CMK (cell line): Measurements from ENCODE around the gene LSM4.
"Not testable (repeated sequence)": the region's sequence is repeated elsewhere in the genome, so short reads cannot be mapped to it uniquely, and the experiment has no call there.

Source experiments
- DNase-seq: peaks from one replicate; pipeline ENCODE4 v3.0.0-alpha.2; 2010; ENCODE audit warnings: low read depth

Gene LSM4

GRCh38 chr19:18340990-18341868 is 18.4 kb upstream of the LSM4 start:
- no peak for DNase-seq

DNA sequence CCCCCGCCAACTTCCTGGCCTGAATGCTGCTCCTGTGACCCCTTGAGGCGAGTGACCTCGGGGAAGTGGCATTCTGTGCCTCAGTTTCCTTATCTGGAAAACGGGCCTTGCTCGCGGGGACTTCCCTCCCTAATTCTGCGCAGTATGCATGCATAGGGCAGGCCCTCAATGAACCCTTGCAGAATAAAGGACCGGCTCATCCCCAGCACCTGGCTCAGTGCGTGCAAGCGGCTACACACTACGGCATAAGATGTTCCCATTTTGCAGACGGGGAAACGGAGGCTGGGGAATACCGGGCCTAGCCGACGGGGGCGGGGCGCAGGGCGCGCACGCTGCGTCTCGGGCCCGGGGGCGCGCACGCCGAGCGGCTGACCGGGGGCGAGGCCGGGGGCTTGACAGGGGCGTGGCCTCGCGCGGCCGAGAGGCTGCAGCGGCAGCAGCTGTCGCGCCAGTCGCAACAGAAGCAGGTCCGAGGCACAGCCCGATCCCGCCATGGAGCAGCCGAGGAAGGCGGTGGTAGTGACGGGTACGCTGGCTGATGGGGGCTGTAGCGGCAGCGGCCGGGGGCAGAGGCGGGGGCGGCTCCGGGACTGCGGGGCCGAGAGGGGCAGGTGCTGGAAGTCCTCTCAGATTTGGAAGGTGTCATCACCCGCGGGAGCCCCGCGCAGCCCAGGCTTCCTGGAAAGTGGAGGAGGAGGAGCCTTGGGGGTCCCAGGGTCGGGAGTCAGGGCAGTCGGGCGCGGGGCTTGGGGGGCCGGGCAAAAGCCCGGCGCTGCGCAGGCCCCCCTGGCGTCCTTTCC is 17.5 kb upstream of the LSM4 start, which contains the start of gene PGPEP1:
Gene PGPEP1 (plus strand): TSS at position 409 of the 800 bp plus-strand sequence. CDS start 84 bp downstream, at position 493.
- no peak for DNase-seq

GRCh38 chr19:18339723-18340122 is 16.8 kb upstream of the LSM4 start:
- DNase-seq = no peak

- no peak for DNase-seq
Observed at GRCh38 chr19:18338541-18338940, 15.7 kb upstream of the LSM4 start.

DNA sequence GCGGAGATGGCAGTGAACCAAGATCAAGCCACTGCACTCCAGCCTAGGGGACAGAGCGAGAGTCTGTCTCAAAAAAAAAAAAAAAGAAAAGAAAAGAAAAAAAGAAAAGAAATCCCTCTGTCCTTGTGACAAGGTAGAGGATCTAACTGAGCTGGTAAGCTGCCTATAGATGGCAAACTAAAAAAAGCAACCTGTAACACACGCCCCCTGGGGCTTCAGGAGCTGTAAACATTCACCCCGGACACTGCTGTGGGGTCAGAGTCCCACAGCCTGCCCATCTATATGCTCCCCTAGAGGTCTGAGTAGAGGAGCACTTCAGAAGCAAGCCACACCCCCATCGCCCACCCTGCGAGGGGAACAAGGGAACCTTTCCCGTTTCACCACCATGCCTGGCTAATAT is 13.2 kb upstream of the LSM4 start:
- DNase-seq = no peak

DNA sequence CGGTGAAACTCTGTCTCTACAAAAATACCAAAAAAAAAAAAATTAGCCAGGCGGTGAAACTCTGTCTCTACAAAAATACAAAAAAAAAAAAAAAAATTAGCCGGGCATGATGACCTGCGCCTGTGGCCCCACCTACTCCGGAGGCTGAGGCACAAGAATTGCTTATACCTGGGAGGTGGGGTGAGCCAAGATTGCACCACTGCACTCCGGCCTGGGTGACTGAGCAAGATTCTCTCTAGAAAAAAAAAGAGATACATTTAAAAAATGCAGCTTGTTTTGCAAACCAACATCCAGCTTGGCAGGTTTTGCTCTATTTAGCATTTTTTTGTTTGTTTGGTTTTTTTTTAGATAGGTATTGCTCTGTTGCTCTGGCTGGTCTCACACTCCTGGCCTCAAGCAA is 10.8 kb upstream of the LSM4 start:
- DNase-seq = no peak

GRCh38 chr19:18332917-18333530 is 10.1 kb upstream of the LSM4 start:
- DNase-seq = no peak

- no peak for DNase-seq
Observed at GRCh38 chr19:18330868-18331267, 8.0 kb upstream of the LSM4 start.

DNA sequence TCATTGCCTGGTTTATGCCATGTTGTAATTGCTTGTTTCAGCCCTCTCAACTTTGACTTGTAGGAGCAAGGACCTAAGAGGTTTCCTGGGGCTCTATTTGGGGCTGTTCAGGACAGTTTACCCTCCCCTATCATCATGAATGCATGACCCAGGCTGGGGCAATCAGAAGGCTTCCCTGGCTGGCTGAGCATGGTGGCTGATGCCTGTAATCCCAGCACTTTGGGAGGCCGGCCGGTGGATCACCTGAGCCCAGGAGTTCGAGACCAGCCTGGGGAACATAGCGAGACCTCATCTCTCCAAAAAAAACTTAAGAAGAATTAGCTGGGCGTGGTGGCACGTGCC is 6.1 kb upstream of the LSM4 start:
- DNase-seq = no peak

DNA sequence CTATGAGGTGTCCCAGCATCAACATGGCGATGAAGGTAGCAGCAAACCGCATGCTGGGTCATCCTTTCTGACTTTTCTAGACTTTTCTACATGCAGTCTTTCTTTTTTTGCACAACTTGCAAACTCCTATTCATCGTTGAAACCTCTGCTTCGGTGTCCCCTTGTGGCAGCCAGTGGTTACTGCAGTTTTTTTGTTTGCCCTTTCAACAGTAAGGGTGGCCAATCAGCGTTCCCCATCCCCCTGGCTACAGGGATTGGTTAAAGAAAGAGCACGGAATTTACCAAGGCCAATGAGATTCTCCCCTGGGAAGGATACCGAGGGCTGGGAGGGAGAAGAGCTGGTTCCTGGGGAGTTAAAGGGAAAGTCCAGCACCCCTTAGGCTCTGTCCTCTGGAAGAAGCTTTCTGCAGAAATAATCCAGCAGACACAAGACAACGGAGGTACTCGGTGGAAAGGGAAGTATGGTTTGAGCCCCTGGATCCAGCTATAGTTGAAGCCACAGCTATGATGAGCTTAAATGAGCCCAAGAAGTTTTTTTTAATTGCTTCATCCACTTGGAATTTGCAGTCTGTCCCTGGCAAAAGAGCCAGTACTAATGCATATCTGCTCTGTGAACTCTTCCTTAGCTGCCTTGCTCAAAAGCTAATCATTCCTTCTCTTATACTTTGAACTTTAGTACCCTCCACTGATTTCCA is 5.6 kb upstream of the LSM4 start:
- DNase-seq = peak; percentile 81

DNA sequence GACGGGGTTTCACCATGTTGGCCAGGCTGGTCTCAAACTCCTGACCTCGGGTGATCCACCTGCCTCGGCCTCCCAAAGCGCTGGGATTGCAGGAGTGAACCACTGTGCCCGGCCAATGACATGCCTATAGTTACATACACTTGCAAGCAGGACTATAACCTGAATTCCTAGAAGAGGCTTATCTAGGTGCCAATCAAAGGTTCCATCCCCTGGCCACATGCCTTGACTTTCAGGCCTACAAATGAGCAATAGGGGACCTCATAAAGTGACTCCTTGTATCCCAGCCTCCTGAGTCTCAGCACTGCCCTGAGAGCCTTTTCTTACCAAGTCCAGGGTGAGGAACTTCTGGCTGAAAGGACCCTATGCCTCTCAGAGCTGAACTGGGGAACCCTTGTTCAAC is 3.9 kb upstream of the LSM4 start:
- no peak for DNase-seq

DNA sequence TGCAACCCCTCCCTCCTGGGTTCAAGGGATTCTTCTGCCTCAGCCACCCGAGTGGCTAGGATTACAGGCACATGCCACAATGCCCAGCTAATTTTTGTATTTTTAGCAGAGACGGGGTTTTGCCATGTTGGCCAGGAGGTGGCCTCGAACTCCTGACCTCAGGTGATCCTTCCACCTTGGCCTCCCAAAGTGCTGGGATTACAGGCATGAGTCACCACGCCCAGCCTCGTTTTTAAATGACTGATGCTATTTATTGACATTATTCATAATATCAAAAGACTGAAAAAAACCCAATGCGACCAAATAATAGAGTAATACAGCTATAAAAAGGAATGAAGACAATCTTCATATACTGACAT is 1.5 kb upstream of the LSM4 start:
- not testable (repeated sequence) for DNase-seq

GRCh38 chr19:18322318-18322758 is 538 bp downstream of the LSM4 start:
- no peak for DNase-seq

GRCh38 chr19:18321734-18322102 is 1.2 kb downstream of the LSM4 start:
- no peak for DNase-seq

GRCh38 chr19:18320865-18321733 is 1.8 kb downstream of the LSM4 start:
- no peak for DNase-seq

DNA sequence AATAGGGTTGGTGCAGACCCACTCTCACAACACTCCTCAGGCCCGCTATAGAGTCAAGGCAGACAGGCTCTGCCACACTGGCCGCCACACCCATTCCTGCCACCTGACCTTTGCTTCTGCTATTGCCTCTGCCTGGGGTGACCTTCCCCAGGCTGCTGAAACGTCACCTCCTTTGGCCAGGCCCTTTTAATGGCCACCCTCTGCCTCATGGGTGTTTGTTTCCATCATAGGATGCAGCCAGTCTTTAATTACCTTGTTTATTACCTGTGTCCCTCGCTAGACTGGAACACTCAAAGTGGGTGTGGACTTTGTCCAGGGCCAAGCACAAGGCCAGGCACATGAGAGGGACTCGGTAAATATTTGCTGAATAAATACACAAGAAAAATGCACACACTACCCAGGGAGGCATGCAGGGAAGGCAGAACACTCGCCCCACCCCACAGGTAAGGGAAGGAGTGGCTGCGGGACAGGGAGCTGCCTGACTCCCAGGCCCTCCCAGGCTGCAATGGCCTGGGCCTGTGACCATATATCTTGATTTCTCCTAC is 3.2 kb downstream of the LSM4 start:
- DNase-seq = no peak

DNA sequence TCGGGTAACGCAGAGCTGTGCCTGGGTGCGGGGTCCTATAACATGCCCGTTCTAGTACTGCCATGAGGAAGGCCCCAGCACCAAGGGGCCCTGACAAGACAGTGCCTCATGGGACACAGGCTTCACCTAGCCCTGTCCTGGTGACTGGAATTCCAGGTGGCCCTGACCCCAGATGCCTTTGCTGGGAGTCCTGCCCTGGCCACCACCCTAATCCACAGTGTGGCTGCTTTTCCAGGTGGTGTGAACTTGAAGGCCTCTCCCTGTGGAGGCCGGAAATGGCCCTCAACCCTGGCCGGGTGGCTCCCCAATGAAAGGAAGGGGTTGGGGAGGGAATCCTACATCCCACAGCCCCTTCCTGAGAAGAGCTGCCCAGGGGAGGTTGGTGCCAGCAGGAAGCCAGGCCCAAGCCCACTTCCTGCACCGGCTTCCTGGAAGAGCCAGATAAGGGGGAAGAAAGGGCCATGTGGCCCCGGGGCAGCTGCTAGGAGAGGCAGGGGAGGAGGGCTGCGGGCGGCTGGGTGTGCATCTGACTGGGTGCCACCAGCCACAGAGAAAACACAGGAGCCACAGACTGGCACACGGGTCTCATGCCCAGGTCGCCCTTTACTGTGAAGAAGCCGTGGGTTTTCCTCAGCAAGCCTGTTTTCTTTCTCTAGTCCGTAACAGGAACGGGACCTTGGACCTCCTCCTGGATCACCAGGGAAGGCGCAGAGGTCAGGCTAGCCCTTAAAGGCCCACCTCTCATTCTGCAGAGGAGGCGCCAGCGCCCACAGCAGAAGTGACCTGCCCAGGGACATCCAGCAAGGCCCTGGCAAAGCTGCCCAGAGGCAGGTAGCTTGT is 4.7 kb downstream of the LSM4 start:
- DNase-seq = peak; percentile 93

DNA sequence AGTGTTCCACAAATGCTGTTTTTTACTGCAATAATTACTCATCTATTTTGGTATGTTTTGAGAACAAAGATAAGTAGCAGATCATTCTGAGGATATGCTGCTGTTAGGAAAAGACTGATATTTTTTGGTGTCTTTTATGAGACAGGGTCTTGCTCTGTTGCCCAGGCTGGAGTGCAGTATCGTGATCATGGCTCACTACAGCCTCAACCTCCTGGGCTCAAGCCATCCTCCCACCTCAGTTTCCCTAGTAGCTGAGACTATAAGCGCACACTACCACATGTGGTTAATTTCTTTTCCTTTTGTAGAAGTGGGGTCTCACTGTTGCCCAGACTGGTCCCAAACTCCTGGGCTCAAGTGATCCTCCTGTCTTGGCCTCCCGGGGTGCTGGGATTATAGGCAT is 9.5 kb downstream of the LSM4 start:
- no peak for DNase-seq

GRCh38 chr19:18312092-18312534 is 10.8 kb downstream of the LSM4 start:
- no peak for DNase-seq

- no peak for DNase-seq
Observed at GRCh38 chr19:18311502-18312091, 11.3 kb downstream of the LSM4 start.
